ENCODE data around the gene CFAP53. TPM values are rescaled to one million over a fixed set of nuclear protein-coding genes. Genes with fewer than 3 reads are reported as not detected.
A peak's percentile ranks its signal among the peaks of the same experiment; 100 is the strongest.
"Not testable (repeated sequence)": the region's sequence is repeated elsewhere in the genome, so short reads cannot be mapped to it uniquely, and the experiment has no call there.

CFAP53 gene
- total RNA-seq, 1 donor from 2014 or later: 0.29 TPM

DNA sequence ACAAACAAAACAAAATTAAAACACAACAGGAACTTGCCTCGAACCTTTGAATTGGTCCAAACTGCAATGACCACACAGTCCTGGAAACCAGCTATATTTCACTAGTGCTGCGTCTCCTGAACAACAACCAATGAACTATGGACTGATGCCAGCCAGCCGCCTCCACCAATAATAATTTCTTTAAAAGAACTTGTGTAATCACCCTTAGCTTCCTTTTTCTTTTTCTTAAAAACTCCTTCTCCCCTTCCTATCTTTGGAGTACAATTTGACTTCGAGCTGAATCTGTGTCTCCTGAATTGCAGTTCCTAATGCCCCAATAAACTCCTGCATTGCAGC, 22.8 kb upstream of the CFAP53 start:
- TF ChIP-seq, protein P1, sequence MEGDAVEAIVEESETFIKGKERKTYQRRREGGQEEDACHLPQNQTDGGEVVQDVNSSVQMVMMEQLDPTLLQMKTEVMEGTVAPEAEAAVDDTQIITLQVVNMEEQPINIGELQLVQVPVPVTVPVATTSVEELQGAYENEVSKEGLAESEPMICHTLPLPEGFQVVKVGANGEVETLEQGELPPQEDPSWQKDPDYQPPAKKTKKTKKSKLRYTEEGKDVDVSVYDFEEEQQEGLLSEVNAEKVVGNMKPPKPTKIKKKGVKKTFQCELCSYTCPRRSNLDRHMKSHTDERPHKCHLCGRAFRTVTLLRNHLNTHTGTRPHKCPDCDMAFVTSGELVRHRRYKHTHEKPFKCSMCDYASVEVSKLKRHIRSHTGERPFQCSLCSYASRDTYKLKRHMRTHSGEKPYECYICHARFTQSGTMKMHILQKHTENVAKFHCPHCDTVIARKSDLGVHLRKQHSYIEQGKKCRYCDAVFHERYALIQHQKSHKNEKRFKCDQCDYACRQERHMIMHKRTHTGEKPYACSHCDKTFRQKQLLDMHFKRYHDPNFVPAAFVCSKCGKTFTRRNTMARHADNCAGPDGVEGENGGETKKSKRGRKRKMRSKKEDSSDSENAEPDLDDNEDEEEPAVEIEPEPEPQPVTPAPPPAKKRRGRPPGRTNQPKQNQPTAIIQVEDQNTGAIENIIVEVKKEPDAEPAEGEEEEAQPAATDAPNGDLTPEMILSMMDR (IDR thresholded peaks at IDR 0.05; ENCODE audit: insufficient read depth, low read length, poor library complexity, severe bottlenecking): no peak
- Histone ChIP-seq H3K36me3 (ENCODE audit: control insufficient read depth, insufficient read depth, low read length) (no peaks in the 10 kb centered on the region), H3K27me3 (ENCODE audit: control insufficient read depth, insufficient read depth, low read length) (no peaks in the 10 kb centered on the region), H3K4me3 (ENCODE audit: low read depth, low read length) (no peak overlapping the region)
- no peak for DNase-seq (ENCODE audit: low read depth)

- H3K4me3 ChIP-seq (ENCODE audit: low read depth, low read length): peak overlapping the region; percentile 96
- not testable (repeated sequence) for H3K27me3 ChIP-seq (ENCODE audit: control insufficient read depth, insufficient read depth, low read length); H3K36me3 ChIP-seq (ENCODE audit: control insufficient read depth, insufficient read depth, low read length); DNase-seq (ENCODE audit: low read depth)
These were observed 22.2 kb upstream of the CFAP53 start for GRCh38 chr18:50288348-50289107.

DNA sequence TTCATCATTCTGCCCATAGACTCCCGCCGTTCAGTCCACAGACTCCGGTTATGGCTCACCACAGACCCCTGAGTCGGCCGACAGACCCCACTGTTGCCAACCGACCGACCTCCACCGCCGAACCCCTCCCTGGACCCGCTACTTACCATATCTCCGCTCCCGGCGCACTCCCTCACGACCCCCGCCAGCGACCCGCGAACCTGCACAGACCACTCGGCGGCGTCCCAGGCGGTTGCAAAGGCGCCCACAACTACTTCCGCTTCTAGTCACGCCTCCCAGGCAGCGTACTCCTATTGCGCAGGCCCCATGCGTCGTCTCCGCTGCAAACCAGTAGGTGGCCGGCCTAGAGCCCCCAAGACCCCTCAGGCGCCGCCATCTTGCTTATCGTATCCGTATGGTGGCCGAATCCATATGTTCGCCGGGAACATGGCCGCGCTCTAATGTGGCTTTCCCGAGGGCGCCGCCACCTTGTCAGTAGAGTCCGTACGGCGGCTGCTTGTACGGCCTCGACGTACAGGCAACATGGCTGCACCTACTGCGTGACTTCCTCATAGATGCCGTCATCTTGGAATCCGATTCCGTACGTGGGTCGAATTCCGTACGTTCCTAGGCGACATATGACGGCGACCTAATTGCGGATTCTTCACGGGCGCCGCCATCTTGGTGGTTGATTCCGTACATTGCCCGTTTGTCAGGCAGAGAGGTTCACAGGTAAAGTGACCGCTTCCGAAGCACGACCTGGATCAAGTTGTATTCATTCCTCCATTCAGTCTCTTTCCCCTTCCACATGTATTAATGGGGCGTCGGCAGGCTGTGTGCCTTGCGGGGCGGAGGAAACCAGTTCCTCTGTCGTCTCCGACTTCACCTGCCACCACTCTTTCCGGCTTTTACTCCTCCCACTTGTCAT, 21.4 kb upstream of the CFAP53 start, which contains the start of gene CXXC1:
Gene CXXC1, minus strand, starts transcription at position 252 of the 907 bp plus-strand sequence. Its CDS starts 103 bp downstream, at position 149.
- peak within 1 kb of the TSS; percentile 96 for H3K4me3 ChIP-seq (ENCODE audit: low read depth, low read length)
- TF ChIP-seq, protein P1 (IDR thresholded peaks at IDR 0.05; ENCODE audit: insufficient read depth, low read length, poor library complexity, severe bottlenecking): peak; percentile 49
- H3K27me3 ChIP-seq (ENCODE audit: control insufficient read depth, insufficient read depth, low read length): no peaks in the 10 kb centered on the region
- DNase-seq (ENCODE audit: low read depth): peak; percentile 97
- no peaks in the 10 kb centered on the region for H3K36me3 ChIP-seq (ENCODE audit: control insufficient read depth, insufficient read depth, low read length)

DNA sequence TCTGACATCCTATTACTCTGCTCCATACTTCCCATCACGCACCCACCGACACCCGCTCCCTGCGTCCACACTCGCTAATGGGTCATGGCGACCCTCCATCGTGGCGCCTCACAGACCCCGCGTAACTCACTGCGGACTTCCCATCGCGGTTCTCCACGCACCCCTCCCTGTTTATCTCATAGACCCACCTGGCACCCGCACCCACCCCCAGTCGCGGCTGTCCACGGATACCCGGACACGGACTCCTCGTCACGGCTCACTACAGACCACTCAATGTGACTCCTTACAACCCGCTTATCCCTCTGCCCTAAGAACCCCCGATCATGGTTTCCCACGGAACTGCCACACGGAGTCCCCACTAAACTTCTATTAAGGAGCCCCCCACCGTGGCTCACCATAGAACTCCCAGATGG, 20.7 kb upstream of the CFAP53 start:
- Histone ChIP-seq H3K4me3 (ENCODE audit: low read depth, low read length) (peak overlapping the region; percentile 96), H3K27me3 (ENCODE audit: control insufficient read depth, insufficient read depth, low read length) (no peaks in the 10 kb centered on the region), H3K36me3 (ENCODE audit: control insufficient read depth, insufficient read depth, low read length) (no peaks in the 10 kb centered on the region)
- TF ChIP-seq, protein P1 (IDR thresholded peaks at IDR 0.05; ENCODE audit: insufficient read depth, low read length, poor library complexity, severe bottlenecking): no peak
- no peak for DNase-seq (ENCODE audit: low read depth)

DNA sequence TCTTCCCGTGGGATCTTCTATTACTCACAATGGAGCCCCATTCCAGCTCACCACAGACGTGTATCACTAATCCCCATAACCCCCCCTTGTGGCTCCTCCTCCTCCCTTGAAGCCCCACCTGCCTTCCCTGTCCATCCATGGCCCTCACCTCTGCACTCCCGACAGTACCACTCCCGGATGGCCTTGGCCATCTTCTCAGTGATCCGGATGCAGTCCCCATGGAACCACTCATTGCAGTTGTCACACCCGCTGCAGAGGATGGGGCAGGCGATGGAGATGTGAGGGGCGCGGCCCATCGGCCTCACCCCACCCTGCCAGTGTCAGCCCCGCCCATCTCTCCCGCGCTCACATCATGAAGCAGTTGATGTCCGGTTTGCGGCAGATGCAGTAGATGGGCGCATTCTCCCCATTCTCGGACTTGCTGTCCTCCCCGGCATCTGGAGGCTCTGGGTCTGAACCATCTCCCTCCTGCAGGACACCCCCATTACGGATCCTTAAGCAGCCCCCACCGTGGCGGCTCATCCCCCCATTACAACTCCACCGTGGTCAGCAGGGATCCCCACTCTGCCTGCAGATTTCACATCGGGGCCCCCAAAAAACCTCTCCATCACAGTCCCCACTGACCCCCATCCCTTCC, 20.2 kb upstream of the CFAP53 start:
- no peaks in the 10 kb centered on the region for H3K27me3 ChIP-seq (ENCODE audit: control insufficient read depth, insufficient read depth, low read length)
- no peaks in the 10 kb centered on the region for H3K36me3 ChIP-seq (ENCODE audit: control insufficient read depth, insufficient read depth, low read length)
- no peak for DNase-seq (ENCODE audit: low read depth)
- TF ChIP-seq, protein P1 (IDR thresholded peaks at IDR 0.05; ENCODE audit: insufficient read depth, low read length, poor library complexity, severe bottlenecking): no peak
- peak overlapping the region; percentile 96 for H3K4me3 ChIP-seq (ENCODE audit: low read depth, low read length)

Data from kidney epithelial cell (primary cell).